A549 treated with AZD9567 at 1 μM for 4 hours (cell line): ENCODE measurements around the gene NAP1L3. TPM values are rescaled to one million over a fixed set of nuclear protein-coding genes. Genes with fewer than 3 reads are reported as not detected.

ENCODE experiments used
- total RNA-seq: library from RNA; stranded (reverse); fragments of 200-300 nt; extraction: Qiagen RNA extraction; gene quantifications from 5 replicates; pipeline ENCODE4 v1.2.3, GENCODE V29; 2022; ENCODE audit not compliant: insufficient read depth

NAP1L3 gene, protein sequence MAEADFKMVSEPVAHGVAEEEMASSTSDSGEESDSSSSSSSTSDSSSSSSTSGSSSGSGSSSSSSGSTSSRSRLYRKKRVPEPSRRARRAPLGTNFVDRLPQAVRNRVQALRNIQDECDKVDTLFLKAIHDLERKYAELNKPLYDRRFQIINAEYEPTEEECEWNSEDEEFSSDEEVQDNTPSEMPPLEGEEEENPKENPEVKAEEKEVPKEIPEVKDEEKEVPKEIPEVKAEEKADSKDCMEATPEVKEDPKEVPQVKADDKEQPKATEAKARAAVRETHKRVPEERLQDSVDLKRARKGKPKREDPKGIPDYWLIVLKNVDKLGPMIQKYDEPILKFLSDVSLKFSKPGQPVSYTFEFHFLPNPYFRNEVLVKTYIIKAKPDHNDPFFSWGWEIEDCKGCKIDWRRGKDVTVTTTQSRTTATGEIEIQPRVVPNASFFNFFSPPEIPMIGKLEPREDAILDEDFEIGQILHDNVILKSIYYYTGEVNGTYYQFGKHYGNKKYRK
- total RNA-seq = 0.28 to 0.49 TPM (median 0.38 TPM) in 4 of 5 replicates, not detected in the other

DNA sequence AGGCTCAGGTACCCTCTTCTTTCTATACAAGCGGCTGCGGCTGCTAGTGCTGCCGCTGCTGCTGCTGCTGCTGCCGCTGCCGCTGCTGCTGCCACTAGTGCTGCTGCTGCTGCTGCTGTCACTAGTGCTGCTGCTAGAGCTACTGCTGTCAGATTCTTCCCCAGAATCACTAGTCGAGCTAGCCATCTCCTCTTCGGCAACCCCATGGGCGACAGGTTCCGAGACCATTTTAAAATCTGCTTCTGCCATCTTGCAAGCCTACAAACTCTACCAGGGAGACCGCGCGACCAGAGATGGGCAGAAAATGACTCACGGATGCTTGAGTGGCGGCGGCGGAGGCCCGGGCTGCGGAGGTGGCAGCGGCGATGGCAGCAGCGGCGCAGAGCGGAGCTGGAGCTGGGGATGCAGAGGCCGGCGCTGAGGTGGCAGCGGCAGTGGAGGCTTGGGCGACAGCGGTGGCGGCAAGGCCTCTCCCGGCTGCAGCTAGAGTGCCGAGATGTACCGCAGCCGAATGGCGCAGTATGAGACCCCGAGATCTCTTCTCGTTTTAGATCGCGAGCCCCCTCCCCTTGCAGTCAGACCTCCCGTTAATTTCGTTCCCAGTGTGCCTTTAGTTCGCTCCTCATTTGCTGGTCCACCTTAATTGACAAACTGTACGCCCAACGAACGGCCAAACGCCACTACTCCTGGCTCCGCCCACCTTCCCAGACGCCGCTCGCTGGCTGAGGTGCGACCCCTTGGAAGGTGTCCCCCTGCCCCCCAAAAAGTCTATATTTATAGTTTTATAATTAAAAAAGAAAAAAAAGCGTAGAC, at the start of gene NAP1L3:
TSS of gene NAP1L3 (minus strand) at position 523 of the 813 bp plus-strand sequence. CDS start at position 249, 274 bp downstream.

DNA sequence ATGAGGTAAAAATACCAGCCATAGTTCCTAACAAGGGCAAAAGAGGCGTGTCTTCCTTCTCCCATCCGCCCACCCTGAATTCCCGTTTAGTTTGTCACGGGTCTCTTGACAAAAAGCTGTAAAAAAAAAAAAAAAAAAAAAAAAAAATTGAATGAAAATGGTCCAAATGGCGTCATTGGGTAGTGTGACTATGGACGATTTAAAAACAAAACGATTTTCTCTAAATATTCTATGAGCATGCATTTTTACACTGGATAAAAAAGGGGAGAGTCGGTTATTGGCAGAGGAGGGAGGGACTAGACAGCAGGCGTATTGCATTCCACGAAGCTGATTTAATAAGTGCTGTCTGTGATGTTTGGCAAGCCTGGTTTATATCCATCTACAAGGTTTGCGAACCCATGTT, 492 bp upstream of the NAP1L3 start, which contains the start of gene FAM133A:
TSS of gene FAM133A (plus strand) at position 338 of the 403 bp plus-strand sequence. CDS start 35,214 bp downstream, outside the sequence.

Other genes starting within 250 kb of the NAP1L3 start
- 0.72 to 1.0 TPM (median 0.74 TPM) in 5 replicates for gene FAM133A, start 628 bp upstream of the NAP1L3 start, total RNA-seq